Measurements from ENCODE around the gene MEGF8.

Gene MEGF8

DNA sequence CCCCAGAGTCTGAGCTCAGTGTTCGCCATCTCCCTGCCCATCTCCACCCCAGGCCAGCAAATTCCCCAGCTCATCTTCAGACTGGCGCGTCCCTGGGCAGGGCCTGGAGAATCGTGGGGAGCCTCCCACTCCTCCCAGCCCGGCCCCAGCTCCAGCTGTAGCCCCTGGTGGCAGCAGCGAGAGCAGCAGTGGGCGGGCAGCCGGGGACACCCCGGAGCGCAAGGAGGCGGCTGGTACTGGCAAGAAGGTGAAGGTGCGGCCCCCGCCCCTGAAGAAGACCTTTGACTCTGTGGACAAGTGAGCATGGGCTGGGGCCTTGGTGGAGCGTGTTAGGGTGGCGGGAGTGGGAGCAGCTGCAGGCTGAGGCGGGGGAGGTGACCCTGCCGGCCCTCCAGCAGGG lies 31.9 kb upstream of the MEGF8 start:
- H3K79me2 ChIP-seq (ENCODE audit: low read length) = no peaks in the 10 kb centered on the region
- H3K27ac ChIP-seq (ENCODE audit: low read length) = no peak overlapping the region
- H3K4me2 ChIP-seq (ENCODE audit: low read length) = no peak overlapping the region
- H4K20me1 ChIP-seq (ENCODE audit: insufficient read depth, low read length) = no peaks in the 10 kb centered on the region
- TF ChIP-seq EZH2phosphoT487 (IDR thresholded peaks at IDR 0.05; ENCODE audit: low read depth) = no peak
- TF ChIP-seq, protein P1, sequence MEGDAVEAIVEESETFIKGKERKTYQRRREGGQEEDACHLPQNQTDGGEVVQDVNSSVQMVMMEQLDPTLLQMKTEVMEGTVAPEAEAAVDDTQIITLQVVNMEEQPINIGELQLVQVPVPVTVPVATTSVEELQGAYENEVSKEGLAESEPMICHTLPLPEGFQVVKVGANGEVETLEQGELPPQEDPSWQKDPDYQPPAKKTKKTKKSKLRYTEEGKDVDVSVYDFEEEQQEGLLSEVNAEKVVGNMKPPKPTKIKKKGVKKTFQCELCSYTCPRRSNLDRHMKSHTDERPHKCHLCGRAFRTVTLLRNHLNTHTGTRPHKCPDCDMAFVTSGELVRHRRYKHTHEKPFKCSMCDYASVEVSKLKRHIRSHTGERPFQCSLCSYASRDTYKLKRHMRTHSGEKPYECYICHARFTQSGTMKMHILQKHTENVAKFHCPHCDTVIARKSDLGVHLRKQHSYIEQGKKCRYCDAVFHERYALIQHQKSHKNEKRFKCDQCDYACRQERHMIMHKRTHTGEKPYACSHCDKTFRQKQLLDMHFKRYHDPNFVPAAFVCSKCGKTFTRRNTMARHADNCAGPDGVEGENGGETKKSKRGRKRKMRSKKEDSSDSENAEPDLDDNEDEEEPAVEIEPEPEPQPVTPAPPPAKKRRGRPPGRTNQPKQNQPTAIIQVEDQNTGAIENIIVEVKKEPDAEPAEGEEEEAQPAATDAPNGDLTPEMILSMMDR (IDR thresholded peaks at IDR 0.05; ENCODE audit: low read depth, low read length) = no peak
- H3K27me3 ChIP-seq (ENCODE audit: low read depth, low read length) = no peaks in the 10 kb centered on the region
- H3K36me3 ChIP-seq (replicated peaks; ENCODE audit: low read depth, low read length) = peaks cover 42% of the 10 kb centered on the region
- H3K9me3 ChIP-seq (ENCODE audit: insufficient read depth, low read length) = no peaks in the 10 kb centered on the region
- no peaks in the 10 kb centered on the region for H3K4me1 ChIP-seq (ENCODE audit: low read length)
- no peak overlapping the region for H2AFZ ChIP-seq (ENCODE audit: low read depth, low read length)
- no peak overlapping the region for H3K4me3 ChIP-seq (ENCODE audit: low read length)
- no peak overlapping the region for H3K9ac ChIP-seq (ENCODE audit: low read length)

DNA sequence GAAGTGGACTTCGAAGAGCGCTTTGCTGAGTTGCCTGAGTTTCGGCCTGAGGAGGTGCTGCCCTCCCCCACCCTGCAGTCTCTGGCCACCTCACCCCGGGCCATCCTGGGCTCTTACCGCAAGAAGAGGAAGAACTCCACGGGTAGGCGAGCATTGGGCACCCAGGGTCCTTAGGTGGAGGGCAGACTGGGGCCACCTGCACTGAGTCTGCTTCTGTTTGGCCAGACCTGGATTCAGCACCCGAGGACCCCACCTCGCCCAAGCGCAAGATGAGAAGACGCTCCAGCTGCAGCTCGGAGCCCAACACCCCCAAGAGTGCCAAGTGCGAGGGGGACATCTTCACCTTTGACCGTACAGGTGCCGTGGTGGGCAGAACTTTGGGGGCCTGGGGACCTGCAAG lies 31.5 kb upstream of the MEGF8 start:
- H3K27ac ChIP-seq (ENCODE audit: low read length) = no peak overlapping the region
- no peaks in the 10 kb centered on the region for H3K27me3 ChIP-seq (ENCODE audit: low read depth, low read length)
- H3K9me3 ChIP-seq (ENCODE audit: insufficient read depth, low read length) = no peaks in the 10 kb centered on the region
- H3K79me2 ChIP-seq (ENCODE audit: low read length) = no peaks in the 10 kb centered on the region
- H2AFZ ChIP-seq (ENCODE audit: low read depth, low read length) = no peak overlapping the region
- H3K9ac ChIP-seq (ENCODE audit: low read length) = no peak overlapping the region
- peaks cover 39% of the 10 kb centered on the region for H3K36me3 ChIP-seq (replicated peaks; ENCODE audit: low read depth, low read length)
- H3K4me1 ChIP-seq (ENCODE audit: low read length) = no peaks in the 10 kb centered on the region
- H3K4me3 ChIP-seq (ENCODE audit: low read length) = no peak overlapping the region
- TF ChIP-seq, protein P1 (IDR thresholded peaks at IDR 0.05; ENCODE audit: low read depth, low read length) = no peak
- TF ChIP-seq EZH2phosphoT487 (IDR thresholded peaks at IDR 0.05; ENCODE audit: low read depth) = no peak
- H3K4me2 ChIP-seq (ENCODE audit: low read length) = no peak overlapping the region
- no peaks in the 10 kb centered on the region for H4K20me1 ChIP-seq (ENCODE audit: insufficient read depth, low read length)

GRCh38 chr19:42294471-42295137 lies 30.8 kb upstream of the MEGF8 start:
- H4K20me1 ChIP-seq (ENCODE audit: insufficient read depth, low read length) = no peaks in the 10 kb centered on the region

DNA sequence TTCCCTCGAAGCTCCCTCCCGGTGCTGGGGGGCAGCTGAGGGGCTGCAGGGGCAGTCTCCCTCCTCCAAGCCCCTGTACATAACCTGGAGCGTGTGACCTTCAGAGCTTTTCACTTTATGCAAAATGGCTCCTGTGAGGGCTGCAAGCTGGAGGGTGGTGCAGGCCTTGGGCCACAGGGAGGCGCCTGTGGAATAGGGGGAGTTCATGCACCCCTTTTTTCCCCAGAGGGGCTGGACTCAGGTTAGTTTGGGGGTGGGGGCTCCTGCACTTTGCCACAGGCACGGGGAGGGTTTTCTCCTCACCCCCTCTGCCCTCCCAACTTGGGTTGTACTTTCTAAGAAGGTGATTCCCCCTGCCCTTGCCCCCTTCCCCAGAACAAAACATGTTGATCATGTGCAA lies 30.1 kb upstream of the MEGF8 start:
- H4K20me1 ChIP-seq (ENCODE audit: insufficient read depth, low read length) = no peaks in the 10 kb centered on the region
- H3K27ac ChIP-seq (ENCODE audit: low read length) = no peak overlapping the region
- H3K36me3 ChIP-seq (replicated peaks; ENCODE audit: low read depth, low read length) = peaks cover 34% of the 10 kb centered on the region

More at GRCh38 chr19:42294471-42295137, 30.8 kb upstream of the MEGF8 start:
- Histone ChIP-seq H3K27ac (ENCODE audit: low read length) (no peak overlapping the region), H2AFZ (ENCODE audit: low read depth, low read length) (no peak overlapping the region), H3K9ac (ENCODE audit: low read length) (no peak overlapping the region), H3K4me3 (ENCODE audit: low read length) (no peak overlapping the region), H3K4me1 (ENCODE audit: low read length) (no peaks in the 10 kb centered on the region), H3K9me3 (ENCODE audit: insufficient read depth, low read length) (no peaks in the 10 kb centered on the region), H3K79me2 (ENCODE audit: low read length) (no peaks in the 10 kb centered on the region), H3K27me3 (ENCODE audit: low read depth, low read length) (no peaks in the 10 kb centered on the region), H3K36me3 (replicated peaks; ENCODE audit: low read depth, low read length) (peaks cover 34% of the 10 kb centered on the region), H3K4me2 (ENCODE audit: low read length) (no peak overlapping the region)
- TF ChIP-seq EZH2phosphoT487 (IDR thresholded peaks at IDR 0.05; ENCODE audit: low read depth) = no peak
- TF ChIP-seq, protein P1 (IDR thresholded peaks at IDR 0.05; ENCODE audit: low read depth, low read length) = no peak

More for the DNA sequence above, 30.1 kb upstream of the MEGF8 start:
- no peak overlapping the region for H3K9ac ChIP-seq (ENCODE audit: low read length)
- H3K9me3 ChIP-seq (ENCODE audit: insufficient read depth, low read length) = no peaks in the 10 kb centered on the region
- H3K4me1 ChIP-seq (ENCODE audit: low read length) = no peaks in the 10 kb centered on the region
- H3K4me2 ChIP-seq (ENCODE audit: low read length) = no peak overlapping the region
- no peak overlapping the region for H2AFZ ChIP-seq (ENCODE audit: low read depth, low read length)
- H3K79me2 ChIP-seq (ENCODE audit: low read length) = no peaks in the 10 kb centered on the region
- H3K27me3 ChIP-seq (ENCODE audit: low read depth, low read length) = no peaks in the 10 kb centered on the region
- no peak for TF ChIP-seq EZH2phosphoT487 (IDR thresholded peaks at IDR 0.05; ENCODE audit: low read depth)
- TF ChIP-seq, protein P1 (IDR thresholded peaks at IDR 0.05; ENCODE audit: low read depth, low read length) = no peak
- H3K4me3 ChIP-seq (ENCODE audit: low read length) = no peak overlapping the region
